Tibial nerve (tissue), 4 donors: ENCODE measurements around the gene YIPF2. TPM values are rescaled to one million over a fixed set of nuclear protein-coding genes. Genes with fewer than 3 reads are reported as not detected.
A peak's percentile ranks its signal among the peaks of the same experiment; 100 is the strongest.

ENCODE experiments used
- DNase-seq, 2 donors: peaks; one replicate each; pipeline ENCODE4 v3.0.0-alpha.2; 2019; ENCODE audit warnings: low spot score in 2 of 2
- H3K27ac ChIP-seq, 4 donors: fragments of 200-600 bp; sonication (generic) in 3 of 4; one replicate each; pipeline ENCODE4 v1.5.1; 2017 to 2019; ENCODE audit warnings: mild to moderate bottlenecking in 1 of 4
- H3K27me3 ChIP-seq, 2 donors: fragments of 200-600 bp; sonication (generic) in 1 of 2; one replicate each; pipeline versions ENCODE4 v1.5.1 to v1.6.0; 2017 to 2019
- H3K36me3 ChIP-seq, 3 donors: fragments of 200-600 bp; sonication (generic); one replicate each; pipeline ENCODE4 v1.5.1; 2018 to 2019
- H3K4me1 ChIP-seq, 4 donors: fragments of 200-600 bp; sonication (generic) in 3 of 4; one replicate each; pipeline ENCODE4 v1.5.1; 2017 to 2019
- H3K4me3 ChIP-seq, 4 donors: fragments of 200-600 bp; sonication (generic) in 3 of 4; one replicate each; pipeline ENCODE4 v1.5.1; 2017 to 2019; ENCODE audit warnings: mild to moderate bottlenecking in 1 of 4, moderate library complexity in 1 of 4
- H3K9me3 ChIP-seq, 4 donors: fragments of 200-600 bp; sonication (generic) in 3 of 4; one replicate each; pipeline ENCODE4 v1.5.1; 2017 to 2019
- EP300 ChIP-seq, 2 donors: sonication (generic); formaldehyde crosslinking; IDR thresholded peaks; one replicate each; pipeline ENCODE4 v1.6.1; 2017; ENCODE audit warnings: antibody characterized with exemption in 2 of 2, mild to moderate bottlenecking in 1 of 2
- POLR2A ChIP-seq, 2 donors: fragments of 450-650 bp; IDR thresholded peaks; one replicate each; pipeline ENCODE4 v1.6.1; 2017; ENCODE audit warnings: antibody characterized with exemption in 2 of 2, mild to moderate bottlenecking in 2 of 2, moderate library complexity in 2 of 2
- WGBS, 2 donors: methylation state at CpG; one replicate each; pipeline ENCODE4 v1.1.5; 2018; 5-methylcytosine and 5-hydroxymethylcytosine counted together
- total RNA-seq, 4 donors: library from RNA; depleted of rRNA; stranded (reverse); fragments of >200 nt; gene quantifications; one replicate each; pipeline ENCODE4 v1.1.0, GENCODE V29; 2016
- TF ChIP-seq, protein P1 (sequence below), 5 experiments: fragments of 200-600 bp in 3 of 5; fragments of 450-650 bp in 2 of 5; sonication (generic) in 3 of 5; IDR thresholded peaks; one replicate each; pipeline ENCODE4 v1.5.1; 2016 to 2019; ENCODE audit warnings: antibody characterized with exemption in 5 of 5, mild to moderate bottlenecking in 3 of 5, moderate library complexity in 2 of 5

Gene YIPF2
- total RNA-seq, 4 donors from 2014 or later, result 50.0 to 69.3 (median 56.4) TPM

DNA sequence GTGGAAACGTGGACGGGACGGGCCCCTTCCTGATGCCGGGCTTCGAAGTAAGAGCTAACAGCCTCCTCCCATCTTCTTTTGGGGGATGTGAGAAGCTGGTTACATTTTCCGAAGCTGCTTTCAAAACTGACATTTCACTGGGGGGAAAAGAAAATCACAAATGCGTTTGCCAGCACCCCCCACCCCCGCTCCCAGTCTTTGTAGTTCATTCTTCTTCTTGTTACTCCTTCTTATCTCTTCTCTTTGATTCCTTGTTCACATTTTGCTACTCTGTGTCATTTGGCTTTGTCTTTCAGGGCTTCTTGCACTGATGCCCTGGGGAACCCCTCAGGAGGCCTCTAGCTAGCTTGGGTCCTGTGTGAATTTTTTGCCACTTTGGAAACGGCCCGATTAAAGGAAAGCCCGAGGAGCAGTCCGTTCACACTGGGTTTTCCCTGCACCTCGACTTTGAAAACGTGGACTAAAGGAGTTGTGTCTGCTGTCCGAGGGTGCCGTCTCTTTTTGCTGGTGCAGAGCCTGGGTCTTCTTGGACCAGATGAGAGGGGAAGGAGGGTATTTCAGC lies 55.8 kb downstream of the YIPF2 start:
- H3K9me3 ChIP-seq, result no peaks in the 10 kb centered on the region
- H3K4me1 ChIP-seq, result peaks cover 0 to 56% (median 11%) of the 10 kb centered on the region in 4 donors
- peak overlapping the region; percentile 45 to 95 (median 66) for H3K4me3 ChIP-seq
- TF ChIP-seq EP300 (IDR thresholded peaks at IDR 0.05) (no peak), POLR2A (IDR thresholded peaks at IDR 0.05) (no peak)
- TF ChIP-seq, protein P1, sequence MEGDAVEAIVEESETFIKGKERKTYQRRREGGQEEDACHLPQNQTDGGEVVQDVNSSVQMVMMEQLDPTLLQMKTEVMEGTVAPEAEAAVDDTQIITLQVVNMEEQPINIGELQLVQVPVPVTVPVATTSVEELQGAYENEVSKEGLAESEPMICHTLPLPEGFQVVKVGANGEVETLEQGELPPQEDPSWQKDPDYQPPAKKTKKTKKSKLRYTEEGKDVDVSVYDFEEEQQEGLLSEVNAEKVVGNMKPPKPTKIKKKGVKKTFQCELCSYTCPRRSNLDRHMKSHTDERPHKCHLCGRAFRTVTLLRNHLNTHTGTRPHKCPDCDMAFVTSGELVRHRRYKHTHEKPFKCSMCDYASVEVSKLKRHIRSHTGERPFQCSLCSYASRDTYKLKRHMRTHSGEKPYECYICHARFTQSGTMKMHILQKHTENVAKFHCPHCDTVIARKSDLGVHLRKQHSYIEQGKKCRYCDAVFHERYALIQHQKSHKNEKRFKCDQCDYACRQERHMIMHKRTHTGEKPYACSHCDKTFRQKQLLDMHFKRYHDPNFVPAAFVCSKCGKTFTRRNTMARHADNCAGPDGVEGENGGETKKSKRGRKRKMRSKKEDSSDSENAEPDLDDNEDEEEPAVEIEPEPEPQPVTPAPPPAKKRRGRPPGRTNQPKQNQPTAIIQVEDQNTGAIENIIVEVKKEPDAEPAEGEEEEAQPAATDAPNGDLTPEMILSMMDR (IDR thresholded peaks at IDR 0.05), result no peak
- DNase-seq, result no peak
- peak overlapping the region; percentile 2 to 93 (median 90) for H3K27ac ChIP-seq
- 9 to 15% methylated on average over 16 of the region's 16 CpGs for WGBS, 2 donors
- no peaks in the 10 kb centered on the region for H3K36me3 ChIP-seq
- H3K27me3 ChIP-seq, result no peaks in the 10 kb centered on the region

Other genes with a start within 250 kb of the YIPF2 start
- 100 to 1,000 TPM in 1 of 4 donors, 10 to 100 TPM in 3; 43.7 to 134 (median 65.3) TPM for gene QTRT1, start 227.2 kb downstream of the YIPF2 start, total RNA-seq
- gene DNM2, start 210.6 kb downstream of the YIPF2 start, total RNA-seq, result 100 to 1,000 TPM in 3 of 4 donors, 10 to 100 TPM in 1; 99.4 to 220 (median 140) TPM
- 10 to 100 TPM; 18.0 to 33.7 (median 29.7) TPM for gene TMED1, start 92.4 kb downstream of the YIPF2 start, total RNA-seq
- 1 to 10 TPM in 2 of 4 donors, under 1 TPM in 2; 0.42 to 4.5 (median 2.4) TPM for gene C19orf38, start 80.2 kb downstream of the YIPF2 start, total RNA-seq
- 10 to 100 TPM; 13.5 to 22.8 (median 14.0) TPM for gene CARM1, start 57.1 kb downstream of the YIPF2 start, total RNA-seq
- 10 to 100 TPM; 27.1 to 40.4 (median 32.8) TPM for gene TIMM29, start 172 bp upstream of the YIPF2 start, total RNA-seq
- 100 to 1,000 TPM in 1 of 4 donors, 10 to 100 TPM in 3; 54.2 to 122 (median 73.9) TPM for gene SMARCA4, start 32.4 kb upstream of the YIPF2 start, total RNA-seq
- gene LDLR, start 160.8 kb upstream of the YIPF2 start, total RNA-seq, result 10 to 100 TPM; 22.6 to 45.6 (median 35.7) TPM
- 10 to 100 TPM in 1 of 4 donors, 1 to 10 TPM in 3; 2.6 to 20.4 (median 4.4) TPM for gene SPC24, start 227.1 kb upstream of the YIPF2 start, total RNA-seq